ENCODE measurements around the gene STEAP3. TPM values are rescaled to one million over a fixed set of nuclear protein-coding genes. Genes with fewer than 3 reads are reported as not detected.

Gene STEAP3
- total RNA-seq, 2 donors from 2014 or later, result 18.9 to 25.4 TPM

GRCh38 chr2:119291588-119292167 is 68.0 kb downstream of the STEAP3 start:
- WGBS, 2 donors, result 64 to 67% methylated on average over 8 of the region's 8 CpGs

GRCh38 chr2:119292226-119292625 is 68.6 kb downstream of the STEAP3 start:
- no peak for TF ChIP-seq POLR2A (IDR thresholded peaks at IDR 0.05)
- TF ChIP-seq CTCF (IDR thresholded peaks at IDR 0.05), result peak in 5 of 7 experiments; percentile 34 to 52 (median 48)
- Histone ChIP-seq H3K27me3 (no peaks in the 10 kb centered on the region), H3K4me3 (no peak overlapping the region), H3K27ac (peak overlapping the region in 3 of 4 donors; percentile 2 to 40 (median 35)), H3K36me3 (replicated peaks in 1 of 2; ENCODE audit: insufficient read depth in 1 of 2, low read depth in 2 of 2) (no peaks in the 10 kb centered on the region), H3K9me3 (no peaks in the 10 kb centered on the region), H3K4me1 (peaks cover 13% of the 10 kb centered on the region)
- DNase-seq (peak; percentile 38 to 66 (median 43)), ATAC-seq (peak; percentile 73)
- whole genome bisulfite sequencing, 2 donors, result 15 to 23% methylated on average over 8 of the region's 8 CpGs
- intact Hi-C loops (cut with DNase I), result loop anchor here (5.0 kb wide), 1 partner anchor 280 kb away; no protein-coding TSS in a partner anchor

More at GRCh38 chr2:119291588-119292167, 68.0 kb downstream of the STEAP3 start:
- peaks cover 13% of the 10 kb centered on the region for H3K4me1 ChIP-seq
- intact Hi-C loops (cut with DNase I), result loop anchor here (5.0 kb wide), 1 partner anchor 279 kb away; no protein-coding TSS in a partner anchor
- no peaks in the 10 kb centered on the region for H3K36me3 ChIP-seq (replicated peaks in 1 of 2; ENCODE audit: insufficient read depth in 1 of 2, low read depth in 2 of 2)
- H3K9me3 ChIP-seq, result no peaks in the 10 kb centered on the region
- H3K4me3 ChIP-seq, result no peak overlapping the region
- H3K27ac ChIP-seq, result peak overlapping the region; percentile 2 to 40 (median 25)
- DNase-seq (no peak), ATAC-seq (peak; percentile 27)
- TF ChIP-seq CTCF (IDR thresholded peaks at IDR 0.05), result no peak
- no peak for TF ChIP-seq POLR2A (IDR thresholded peaks at IDR 0.05)
- H3K27me3 ChIP-seq, result no peaks in the 10 kb centered on the region

GRCh38 chr2:119293254-119293653 is 69.6 kb downstream of the STEAP3 start:
- intact Hi-C loops (cut with DNase I), result loop anchor here (5.0 kb wide), 1 partner anchor 281 kb away; no protein-coding TSS in a partner anchor
- ATAC-seq, result no peak

GRCh38 chr2:119293900-119294299 is 70.3 kb downstream of the STEAP3 start:
- TF ChIP-seq CTCF (IDR thresholded peaks at IDR 0.05), result no peak
- TF ChIP-seq POLR2A (IDR thresholded peaks at IDR 0.05), result no peak
- intact Hi-C loops (cut with DNase I), result loop anchor here (5.0 kb wide), 1 partner anchor 282 kb away; no protein-coding TSS in a partner anchor
- no peak for ATAC-seq
- Histone ChIP-seq H3K36me3 (replicated peaks in 1 of 2; ENCODE audit: insufficient read depth in 1 of 2, low read depth in 2 of 2) (no peaks in the 10 kb centered on the region), H3K27me3 (no peaks in the 10 kb centered on the region), H3K27ac (no peak overlapping the region), H3K4me1 (peaks cover 13% of the 10 kb centered on the region), H3K9me3 (no peaks in the 10 kb centered on the region), H3K4me3 (no peak overlapping the region)
- no peak for DNase-seq
- WGBS, 2 donors, result 46 to 69% methylated on average over 7 of the region's 7 CpGs

More at GRCh38 chr2:119293254-119293653, 69.6 kb downstream of the STEAP3 start:
- Histone ChIP-seq H3K4me3 (no peak overlapping the region), H3K4me1 (peaks cover 13% of the 10 kb centered on the region), H3K27me3 (no peaks in the 10 kb centered on the region), H3K36me3 (replicated peaks in 1 of 2; ENCODE audit: insufficient read depth in 1 of 2, low read depth in 2 of 2) (no peaks in the 10 kb centered on the region), H3K9me3 (no peaks in the 10 kb centered on the region), H3K27ac (no peak overlapping the region)
- no peak for DNase-seq
- TF ChIP-seq CTCF (IDR thresholded peaks at IDR 0.05) (no peak), POLR2A (IDR thresholded peaks at IDR 0.05) (no peak)
- 87 to 97% methylated on average over 2 of the region's 2 CpGs for WGBS, 2 donors

Data from body of pancreas (tissue), 4 donors.